HG02840 (cell line): ENCODE measurements around the gene OR4S2.

Experiments
- ATAC-seq: cut with Tn5 transposase; IDR thresholded peaks from one replicate; pipeline ENCODE4 v1.9.1; 2021; ENCODE audit warnings: mild to moderate bottlenecking, moderate library complexity, moderate number of reproducible peaks; ENCODE audit not compliant: unreplicated experiment, low FRiP score

OR4S2 gene

GRCh38 chr11:55648027-55648426, at the start of gene OR4S2:
OR4S2 (plus strand) TSS chr11:55648327; CDS start chr11:55650904, 2,577 bp downstream.
- no peak for ATAC-seq

GRCh38 chr11:55607545-55607944, 40.6 kb upstream of the OR4S2 start, which contains the start of gene OR4C11:
OR4C11 (minus strand) TSS chr11:55607645; CDS start chr11:55604373, 3,272 bp downstream.
- ATAC-seq, result no peak

DNA sequence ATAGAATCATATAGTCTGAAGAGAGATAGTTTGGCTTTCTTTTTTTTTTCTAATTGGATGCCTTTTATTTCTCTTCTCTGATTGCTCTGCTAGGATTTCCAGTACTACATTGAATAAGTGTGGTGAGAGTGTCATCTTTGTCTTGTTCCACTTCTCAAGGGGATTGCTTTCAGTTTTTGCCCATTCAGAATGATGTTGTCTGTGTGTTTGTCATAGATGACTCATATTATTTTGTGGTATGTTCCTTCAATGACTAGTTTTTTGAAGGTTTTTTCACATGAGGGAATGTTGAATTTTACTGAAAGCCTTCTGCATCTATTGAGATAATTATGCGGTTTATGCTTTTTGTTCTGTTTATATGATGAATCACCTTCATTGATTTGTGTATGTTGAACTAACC, 23.6 kb upstream of the OR4S2 start:
- no peak for ATAC-seq

DNA sequence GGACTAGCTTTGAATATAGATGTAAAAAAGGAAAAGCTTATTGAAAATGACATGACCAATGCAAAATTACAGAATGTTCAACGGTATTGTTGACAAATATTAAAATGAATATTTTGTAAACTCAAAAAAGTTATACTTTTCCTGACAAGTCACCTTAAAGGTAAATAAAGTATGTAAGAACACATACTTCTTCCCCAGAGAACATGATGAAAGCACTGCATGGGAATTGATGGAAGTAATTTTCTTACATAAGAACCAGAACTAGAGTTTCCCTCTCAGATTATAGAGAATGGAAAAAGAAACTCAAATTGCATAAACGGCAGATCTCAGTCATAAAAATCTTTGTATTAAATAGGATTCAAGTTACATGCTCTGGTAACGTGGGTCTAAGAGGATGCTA, 13.3 kb upstream of the OR4S2 start, which contains the start of gene OR4P4:
Gene OR4P4 (plus strand): TSS at position 301 of the 400 bp plus-strand sequence.
- no peak for ATAC-seq

DNA sequence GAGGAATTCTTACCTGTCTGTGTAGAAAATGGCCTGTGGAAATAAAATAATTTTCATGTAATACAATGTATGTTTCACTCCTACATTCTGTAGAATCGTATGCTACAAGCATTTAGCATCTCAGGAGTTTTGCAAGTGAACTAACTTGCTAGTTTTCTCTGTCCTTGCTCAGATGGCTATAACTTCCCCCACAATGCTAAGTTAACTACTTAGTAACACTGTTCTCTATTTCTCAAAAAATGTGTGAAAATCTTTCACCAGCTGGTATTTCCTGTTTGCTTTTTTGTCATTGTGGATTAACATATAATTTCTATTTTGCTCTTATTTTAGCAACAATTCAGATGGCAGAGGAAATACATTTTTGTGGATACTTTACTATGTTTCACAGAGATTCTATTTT, 4.4 kb downstream of the OR4S2 start:
- ATAC-seq, result no peak

- ATAC-seq, result no peak
These were observed 7.0 kb downstream of the OR4S2 start for GRCh38 chr11:55655096-55655495.

GRCh38 chr11:55658031-55658573, 10.0 kb downstream of the OR4S2 start:
- peak; percentile 94 for ATAC-seq

- ATAC-seq, result peak; percentile 40
These were observed 10.5 kb downstream of the OR4S2 start for GRCh38 chr11:55658608-55659007.

DNA sequence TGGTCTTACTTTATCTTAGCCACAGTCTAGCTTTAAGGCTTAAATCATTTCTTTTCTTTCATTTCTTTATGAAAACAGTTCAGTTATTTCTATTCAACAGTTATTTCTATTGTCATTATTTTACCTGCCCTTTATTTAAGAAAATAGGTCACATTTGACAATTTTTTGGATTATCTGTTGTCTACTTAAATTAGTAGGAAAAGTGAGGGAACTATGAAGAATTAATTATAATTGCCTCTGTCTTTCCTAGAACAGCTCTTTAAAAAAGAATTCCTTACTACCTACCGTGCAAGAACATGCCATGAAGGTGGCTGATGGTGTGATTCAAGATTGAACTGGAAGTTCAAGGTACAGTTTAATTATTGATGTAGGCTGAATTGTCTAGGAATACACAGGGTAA, 13.8 kb downstream of the OR4S2 start, which contains the start of gene OR4C6:
Gene OR4C6 (plus strand): TSS at position 301 of the 400 bp plus-strand sequence. CDS start 2,966 bp downstream, outside the sequence.
- no peak for ATAC-seq

DNA sequence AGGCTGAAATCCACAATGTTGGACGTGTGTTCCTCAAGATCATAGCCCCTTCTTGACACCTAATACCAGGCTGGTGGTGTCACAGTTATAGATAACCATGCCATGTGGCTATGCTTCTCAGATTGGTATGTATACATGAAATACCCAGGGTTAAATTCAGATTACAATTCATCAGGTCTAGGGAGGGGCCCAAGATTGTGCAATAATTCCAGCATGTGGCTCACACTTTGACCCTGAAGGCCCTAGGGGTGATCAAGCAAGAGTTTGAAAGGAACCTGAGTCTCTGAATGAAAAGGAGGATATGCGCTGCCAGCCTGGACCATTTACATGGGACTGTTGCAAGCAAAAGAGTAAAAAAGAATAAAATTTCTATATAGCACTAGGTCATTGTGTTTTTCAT, 21.2 kb downstream of the OR4S2 start:
- no peak for ATAC-seq

DNA sequence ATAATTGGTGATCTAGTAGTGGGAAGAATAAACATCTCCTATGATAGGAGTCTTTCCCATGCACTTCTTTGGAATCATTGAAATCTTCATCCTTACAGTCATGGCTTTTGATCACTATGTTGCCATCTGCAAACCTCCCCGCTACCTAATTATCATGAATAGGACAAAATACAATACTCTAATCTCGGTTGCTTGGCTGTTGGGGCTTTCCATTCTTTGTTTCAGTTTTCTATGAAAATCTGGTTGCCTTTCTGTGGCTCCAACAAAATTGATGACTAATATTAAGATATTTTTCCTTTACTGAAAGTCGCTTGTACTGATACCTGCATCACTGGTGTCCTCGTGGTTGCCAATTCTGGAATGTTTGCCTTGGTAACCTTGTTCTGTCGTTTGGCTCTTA, 25.7 kb downstream of the OR4S2 start:
- ATAC-seq, result no peak

DNA sequence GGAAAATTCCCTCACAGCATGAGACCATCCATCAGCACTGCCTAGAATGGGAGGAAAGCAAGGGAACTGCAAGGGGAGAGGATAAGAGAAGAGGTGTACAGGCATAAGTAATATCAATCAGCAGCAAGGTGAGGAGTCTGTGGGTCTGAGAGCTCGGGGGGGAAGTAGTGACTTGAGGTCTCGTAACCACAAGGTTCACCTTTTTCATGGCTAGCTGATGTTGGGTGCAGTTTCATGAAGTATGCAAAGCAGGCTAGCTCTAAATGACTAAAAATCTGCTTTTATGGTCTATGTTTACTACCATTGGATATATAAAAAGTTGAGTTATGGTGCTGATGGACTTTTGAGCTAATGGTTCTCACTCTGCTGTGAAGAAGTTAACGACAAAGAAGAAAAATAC, 49.7 kb downstream of the OR4S2 start:
- ATAC-seq, result no peak

DNA sequence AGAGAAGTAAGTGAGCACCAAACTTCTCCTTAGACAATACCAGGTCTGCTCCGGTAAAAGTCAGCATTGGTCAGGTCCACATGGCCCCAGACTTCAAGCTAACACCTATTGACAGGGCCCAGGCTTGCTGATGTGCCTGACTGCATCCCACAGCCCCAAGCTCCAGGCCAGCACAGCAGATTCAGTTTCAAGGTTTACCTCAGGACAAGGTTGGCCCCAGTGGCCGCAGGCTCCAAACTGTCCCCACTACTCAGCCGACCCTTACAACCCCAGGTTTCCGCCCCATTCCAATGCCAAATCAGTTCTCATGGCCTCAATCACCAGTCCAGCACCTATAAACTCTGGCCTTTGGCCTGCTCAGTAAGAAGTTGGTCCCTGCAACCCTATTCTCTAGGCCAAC, 53.3 kb downstream of the OR4S2 start:
- ATAC-seq, result no peak
